Left colon (tissue), 2 donors: ENCODE results near the gene CD47. TPM values are rescaled to one million over a fixed set of nuclear protein-coding genes. Genes with fewer than 3 reads are reported as not detected.

Experiments
- ATAC-seq: fragments of 200-7000 bp; cut with Tn5 transposase; one replicate; pipeline ENCODE4 v1.9.1; 2020; ENCODE audit warnings: mild to moderate bottlenecking, moderate library complexity
- DNase-seq, 2 donors: peaks; one replicate each; pipeline ENCODE4 v3.0.0-alpha.2; 2020
- intact Hi-C, 2 donors: fragments of 100-400 bp; cut with DNase I in 1 of 2; cut with micrococcal nuclease in 1 of 2; formaldehyde crosslinking; loops; one replicate each; pipeline versions ENCODE4 v1.11.2 to v1.14.0; 2022; cut with DNase I, micrococcal nuclease
- total RNA-seq, 2 donors: library from RNA; stranded (reverse); fragmentation: NEBNext Ultra II Directional; extraction: Animal tissue kit (Norgen Biotek cat#: 25700); gene quantifications; one replicate each; pipeline ENCODE4 v1.2.1, GENCODE V29; 2021
- donor health status: DM: no; HTN: no; CAD: no.
- donor health status: DM: yes; HTN: yes; CAD: no.

The CD47 gene
- total RNA-seq, 2 donors from 2014 or later: 71.1 to 81.3 TPM

- ATAC-seq (no peak), DNase-seq (no peak)
- intact Hi-C loops: no loop called here
Measured at GRCh38 chr3:108029466-108029865, 61.4 kb downstream of the CD47 start.

GRCh38 chr3:108028896-108029295 lies 61.9 kb downstream of the CD47 start:
- DNase-seq (no peak), ATAC-seq (no peak)
- intact Hi-C loops: no loop called here

GRCh38 chr3:108025177-108025576 lies 65.7 kb downstream of the CD47 start:
- intact Hi-C loops: no loop called here
- ATAC-seq: no peak
- no peak for DNase-seq

- DNase-seq (no peak), ATAC-seq (no peak)
- intact Hi-C loops: no loop called here
Measured at GRCh38 chr3:108024146-108024850, 66.5 kb downstream of the CD47 start.

GRCh38 chr3:108022256-108023150 lies 68.3 kb downstream of the CD47 start:
- ATAC-seq (peak; percentile 79), DNase-seq (peak in 1 of 2 donors; percentile 18)
- intact Hi-C loops: no loop called here

- intact Hi-C loops: no loop called here
- ATAC-seq (no peak), DNase-seq (no peak)
Measured at GRCh38 chr3:108021533-108021932, 69.3 kb downstream of the CD47 start.

GRCh38 chr3:108021131-108021530 lies 69.7 kb downstream of the CD47 start:
- no peak for ATAC-seq
- no peak for DNase-seq
- intact Hi-C loops: no loop called here

GRCh38 chr3:108018552-108018951 lies 72.3 kb downstream of the CD47 start:
- intact Hi-C loops: no loop called here
- DNase-seq (no peak), ATAC-seq (no peak)

- no peak for DNase-seq
- intact Hi-C loops: no loop called here
- no peak for ATAC-seq
Measured at GRCh38 chr3:108017587-108017986, 73.2 kb downstream of the CD47 start.

GRCh38 chr3:108014943-108015342 lies 75.9 kb downstream of the CD47 start:
- DNase-seq (no peak), ATAC-seq (no peak)
- intact Hi-C loops: no loop called here

- DNase-seq (no peak), ATAC-seq (no peak)
- intact Hi-C loops: no loop called here
Measured at GRCh38 chr3:108013141-108014055, 77.4 kb downstream of the CD47 start.

GRCh38 chr3:108012304-108012703 lies 78.5 kb downstream of the CD47 start:
- no peak for ATAC-seq
- intact Hi-C loops: no loop called here

GRCh38 chr3:108011616-108012015 lies 79.2 kb downstream of the CD47 start:
- ATAC-seq (no peak), DNase-seq (no peak)
- intact Hi-C loops: no loop called here

More at GRCh38 chr3:108012304-108012703, 78.5 kb downstream of the CD47 start:
- DNase-seq: no peak

- ATAC-seq (no peak), DNase-seq (no peak)
- intact Hi-C loops: no loop called here
Measured at GRCh38 chr3:108008931-108009639, 81.7 kb downstream of the CD47 start.

- intact Hi-C loops: no loop called here
- ATAC-seq (no peak), DNase-seq (no peak)
Measured at GRCh38 chr3:108008106-108008505, 82.7 kb downstream of the CD47 start.

- no peak for DNase-seq
- ATAC-seq: no peak
- intact Hi-C loops: no loop called here
Measured at GRCh38 chr3:108006881-108007331, 83.9 kb downstream of the CD47 start.

GRCh38 chr3:108006077-108006771 lies 84.6 kb downstream of the CD47 start:
- DNase-seq: peak; percentile 77 to 78
- intact Hi-C loops: no loop called here
- ATAC-seq: peak; percentile 86

- no peak for ATAC-seq
- intact Hi-C loops: no loop called here
Measured at GRCh38 chr3:108004647-108005046, 86.2 kb downstream of the CD47 start.

More at GRCh38 chr3:108004647-108005046, 86.2 kb downstream of the CD47 start:
- DNase-seq: no peak
